Measurements from ENCODE around the gene SLC10A3.

SLC10A3 gene

GRCh38 chrX:154490414-154491083 lies at the start of gene SLC10A3:
TSS of gene SLC10A3 (minus strand) at chrX:154490629. CDS start at chrX:154488940, 1,689 bp downstream.
- DNase-seq (ENCODE audit: low read depth, low spot score): peak; percentile 99

- DNase-seq (ENCODE audit: low read depth, low spot score): no peak
These were observed 48.6 kb upstream of the SLC10A3 start for GRCh38 chrX:154539077-154539476.

- no peak for DNase-seq (ENCODE audit: low read depth, low spot score)
These were observed 45.5 kb upstream of the SLC10A3 start for GRCh38 chrX:154535892-154536291.

- peak; percentile 96 for DNase-seq (ENCODE audit: low read depth, low spot score)
These were observed 44.3 kb upstream of the SLC10A3 start for GRCh38 chrX:154534526-154535322.

- no peak for DNase-seq (ENCODE audit: low read depth, low spot score)
These were observed 42.3 kb upstream of the SLC10A3 start for GRCh38 chrX:154532690-154533089.

- DNase-seq (ENCODE audit: low read depth, low spot score): peak; percentile 96
These were observed 41.2 kb upstream of the SLC10A3 start for GRCh38 chrX:154531626-154532025.

GRCh38 chrX:154530286-154530685 lies 39.9 kb upstream of the SLC10A3 start:
- DNase-seq (ENCODE audit: low read depth, low spot score): no peak

- peak; percentile 32 for DNase-seq (ENCODE audit: low read depth, low spot score)
These were observed 38.8 kb upstream of the SLC10A3 start for GRCh38 chrX:154529206-154529612.

GRCh38 chrX:154526901-154527675 lies 36.7 kb upstream of the SLC10A3 start:
- peak; percentile 96 for DNase-seq (ENCODE audit: low read depth, low spot score)

- DNase-seq (ENCODE audit: low read depth, low spot score): peak; percentile 40
These were observed 35.4 kb upstream of the SLC10A3 start for GRCh38 chrX:154525606-154526490.

GRCh38 chrX:154519389-154519788 lies 29.0 kb upstream of the SLC10A3 start:
- DNase-seq (ENCODE audit: low read depth, low spot score): no peak

- peak; percentile 82 for DNase-seq (ENCODE audit: low read depth, low spot score)
These were observed 26.8 kb upstream of the SLC10A3 start for GRCh38 chrX:154517101-154517781.

- peak; percentile 94 for DNase-seq (ENCODE audit: low read depth, low spot score)
These were observed 26.2 kb upstream of the SLC10A3 start for GRCh38 chrX:154516656-154517100.

GRCh38 chrX:154515966-154516655 lies 25.7 kb upstream of the SLC10A3 start, which contains the start of gene FAM3A:
TSS of gene FAM3A (minus strand) at chrX:154516232. CDS start at chrX:154515772, 460 bp downstream.
- peak; percentile 96 for DNase-seq (ENCODE audit: low read depth, low spot score)

- peak; percentile 32 for DNase-seq (ENCODE audit: low read depth, low spot score)
These were observed 24.9 kb upstream of the SLC10A3 start for GRCh38 chrX:154515090-154515965.

GRCh38 chrX:154513716-154514115 lies 23.3 kb upstream of the SLC10A3 start:
- DNase-seq (ENCODE audit: low read depth, low spot score): no peak

- no peak for DNase-seq (ENCODE audit: low read depth, low spot score)
These were observed 22.6 kb upstream of the SLC10A3 start for GRCh38 chrX:154512879-154513553.

GRCh38 chrX:154511761-154512160 lies 21.3 kb upstream of the SLC10A3 start:
- DNase-seq (ENCODE audit: low read depth, low spot score): no peak

Measured in ELF-1 (cell line).